H54 (cell line): ENCODE measurements around the gene NLGN1.

Source experiments
- DNase-seq: peaks from one replicate; pipeline ENCODE4 v3.0.0; 2011; ENCODE audit warnings: low spot score, mixed read lengths; ENCODE audit not compliant: insufficient read length
- FAIRE-seq: peaks from 3 replicates; lab custom pipeline; 2011; peaks lifted over from hg19 to GRCh38; lab: Jason Lieb, UNC
- POLR2A ChIP-seq: IDR thresholded peaks from 2 replicates; pipeline ENCODE4 v1.6.1; 2011; ENCODE audit warnings: low read depth, mild to moderate bottlenecking, low read length

The NLGN1 gene

GRCh38 chr3:173890091-173890490 lies 492.5 kb downstream of the NLGN1 start:
- DNase-seq (no peak), FAIRE-seq (peak; percentile 50)
- TF ChIP-seq POLR2A: no peak

DNA sequence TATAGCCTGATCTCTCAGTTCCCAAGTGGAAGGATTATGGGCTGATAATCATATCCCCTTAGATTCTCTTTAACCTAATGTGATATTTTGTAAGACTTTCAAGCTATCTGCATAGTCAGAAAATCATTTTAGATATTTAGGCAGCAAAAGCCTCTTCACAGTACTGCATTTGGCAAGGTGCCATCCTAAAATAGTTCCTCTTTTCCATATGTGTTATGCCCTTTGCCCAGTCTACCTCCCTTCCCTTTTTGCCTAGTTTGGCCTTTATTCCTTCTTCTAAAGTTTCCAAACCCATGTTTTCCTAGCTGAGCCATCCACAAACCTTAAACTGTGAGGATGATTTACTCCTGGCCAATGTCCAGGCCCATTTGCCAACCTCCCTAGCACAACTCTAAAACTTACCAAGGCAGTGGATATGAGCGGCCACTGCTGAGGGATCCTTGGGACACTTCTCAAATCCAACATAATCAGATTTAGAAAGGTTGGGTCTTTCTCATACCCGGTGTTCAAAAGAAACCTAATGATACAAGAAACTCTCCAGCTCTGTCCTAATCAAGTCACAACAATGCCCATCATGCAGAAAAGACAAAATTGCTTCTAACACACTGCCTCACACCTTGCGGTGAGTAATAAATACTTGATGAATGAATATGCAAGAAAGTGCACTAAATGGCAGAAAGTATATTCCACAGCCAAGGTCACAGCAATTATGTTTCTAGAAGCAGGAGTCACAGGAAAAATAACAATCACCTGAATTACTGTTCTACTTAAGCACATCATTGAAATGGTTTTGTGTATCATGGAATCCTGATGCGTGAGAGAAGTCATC lies 493.9 kb downstream of the NLGN1 start:
- no peak for TF ChIP-seq POLR2A
- DNase-seq: no peak
- peak; percentile 65 for FAIRE-seq

GRCh38 chr3:173892547-173892946 lies 495.0 kb downstream of the NLGN1 start:
- DNase-seq (peak; percentile 33), FAIRE-seq (peak; percentile 94)
- no peak for TF ChIP-seq POLR2A

DNA sequence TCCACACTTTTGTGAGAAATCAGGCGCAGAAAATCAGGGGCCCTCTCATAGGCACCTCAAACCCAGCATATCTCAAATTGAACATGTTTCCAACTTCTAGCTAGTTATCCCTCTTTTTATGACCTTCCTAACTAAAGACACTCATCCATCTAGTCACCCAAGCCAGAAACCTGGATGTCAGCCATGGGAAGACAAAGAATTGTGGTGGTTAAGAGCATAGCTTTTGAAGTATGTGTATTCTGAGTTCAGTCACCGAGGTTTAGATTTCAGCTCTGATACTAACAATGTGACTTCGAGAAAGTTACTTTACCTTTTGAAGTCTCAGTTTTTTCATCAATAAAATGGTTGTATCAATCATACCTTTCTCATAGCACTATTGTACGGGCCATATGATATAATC lies 495.5 kb downstream of the NLGN1 start:
- peak; percentile 93 for FAIRE-seq
- TF ChIP-seq POLR2A: no peak
- DNase-seq: no peak

- no peak for DNase-seq
Observed at GRCh38 chr3:173893835-173894234, 496.3 kb downstream of the NLGN1 start.

GRCh38 chr3:173897631-173898030 lies 500.1 kb downstream of the NLGN1 start:
- FAIRE-seq (no peak), DNase-seq (no peak)
- TF ChIP-seq POLR2A: no peak

More at GRCh38 chr3:173893835-173894234, 496.3 kb downstream of the NLGN1 start:
- no peak for TF ChIP-seq POLR2A
- FAIRE-seq: no peak

DNA sequence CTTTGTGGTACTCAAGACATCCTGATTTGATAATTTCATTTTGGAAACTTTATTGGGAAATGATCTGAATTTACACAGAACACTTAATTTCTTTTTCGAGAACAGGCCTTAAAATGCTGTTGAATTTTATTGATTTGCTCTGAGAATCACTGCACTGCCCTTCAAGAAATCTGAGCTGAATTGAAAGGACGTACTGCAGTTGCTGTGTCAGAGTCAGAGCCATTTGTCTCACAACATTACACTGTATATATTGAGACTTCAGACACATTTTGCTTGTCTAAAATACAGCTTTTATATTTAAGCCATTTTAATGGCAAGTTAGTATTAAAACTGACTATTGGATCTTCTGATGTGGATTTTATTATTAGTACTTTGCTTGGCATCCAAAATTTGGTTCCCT lies 504.1 kb downstream of the NLGN1 start:
- no peak for TF ChIP-seq POLR2A
- DNase-seq: no peak
- FAIRE-seq: no peak

DNA sequence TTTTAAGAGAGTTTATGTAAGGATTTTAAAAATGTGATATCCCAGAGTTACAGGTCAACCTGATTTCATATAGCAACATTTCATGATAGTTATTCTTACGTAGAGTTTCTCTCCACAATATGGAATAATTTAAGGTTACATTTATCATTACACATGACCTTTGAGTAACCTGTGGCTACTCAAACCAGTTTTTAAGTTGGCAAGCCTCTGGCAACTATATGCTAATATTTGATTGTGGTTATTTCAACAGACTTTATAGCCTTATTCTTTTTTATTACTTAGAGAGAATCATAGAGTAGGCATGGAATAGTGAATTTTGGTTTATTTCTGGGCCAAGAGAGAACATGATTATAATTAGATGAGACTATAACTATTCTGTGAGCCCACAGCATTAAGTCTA lies 504.9 kb downstream of the NLGN1 start:
- DNase-seq: no peak
- TF ChIP-seq POLR2A: no peak

DNA sequence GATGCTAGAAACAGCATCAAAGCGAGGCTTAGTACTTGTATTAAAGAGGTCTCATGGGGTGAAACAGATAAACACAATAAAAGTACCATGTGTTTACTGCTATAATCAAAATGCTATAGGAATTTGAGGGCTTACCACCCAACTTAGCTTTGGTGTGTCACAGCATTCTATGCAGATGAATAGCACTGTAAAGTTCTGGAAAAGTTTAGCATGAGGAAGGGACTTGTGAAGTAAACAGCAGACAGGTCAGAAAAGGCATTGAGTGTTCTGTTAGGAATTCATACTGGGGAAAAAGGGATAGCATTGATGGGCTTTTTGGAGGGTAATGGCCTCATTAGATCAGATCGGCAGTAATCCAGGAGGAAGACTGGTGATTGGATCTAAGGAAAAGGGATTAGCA lies 505.3 kb downstream of the NLGN1 start:
- DNase-seq: no peak
- no peak for TF ChIP-seq POLR2A
- FAIRE-seq: no peak

More for the DNA sequence above, 504.9 kb downstream of the NLGN1 start:
- FAIRE-seq: no peak

GRCh38 chr3:173905381-173905780 lies 507.8 kb downstream of the NLGN1 start:
- no peak for DNase-seq
- FAIRE-seq: no peak
- TF ChIP-seq POLR2A: no peak

GRCh38 chr3:173911446-173911845 lies 513.9 kb downstream of the NLGN1 start:
- DNase-seq (no peak), FAIRE-seq (peak; percentile 84)

GRCh38 chr3:173912126-173912525 lies 514.6 kb downstream of the NLGN1 start:
- no peak for TF ChIP-seq POLR2A
- FAIRE-seq (peak; percentile 68), DNase-seq (no peak)

More at GRCh38 chr3:173911446-173911845, 513.9 kb downstream of the NLGN1 start:
- no peak for TF ChIP-seq POLR2A

- DNase-seq (no peak), FAIRE-seq (peak; percentile 71)
- no peak for TF ChIP-seq POLR2A
Observed at GRCh38 chr3:173913397-173913796, 515.9 kb downstream of the NLGN1 start.

- FAIRE-seq: no peak
- DNase-seq: no peak
- no peak for TF ChIP-seq POLR2A
Observed at GRCh38 chr3:173913974-173914421, 516.5 kb downstream of the NLGN1 start.

DNA sequence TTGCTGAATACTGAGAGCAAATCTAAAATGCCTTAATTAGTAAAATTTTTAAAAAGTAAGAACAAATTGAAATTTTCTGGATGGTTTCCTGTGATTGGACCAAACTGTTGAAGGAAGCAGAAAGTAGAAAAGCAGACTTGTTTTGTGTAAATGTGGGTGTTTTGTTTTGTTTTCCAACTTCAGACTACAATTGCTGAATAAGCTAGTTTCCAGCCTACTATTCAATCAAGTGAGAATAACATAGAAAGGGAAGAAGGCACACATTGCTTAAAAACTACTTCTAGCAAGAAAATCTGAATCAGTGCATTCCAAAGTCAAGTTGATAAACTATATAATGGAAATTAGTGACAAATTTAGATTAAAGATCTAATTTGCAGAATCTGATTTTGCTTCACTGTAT lies 519.3 kb downstream of the NLGN1 start:
- FAIRE-seq: no peak

More for the DNA sequence above, 519.3 kb downstream of the NLGN1 start:
- no peak for TF ChIP-seq POLR2A
- DNase-seq: no peak
